Measurements from ENCODE around the gene ITGAL.

The ITGAL gene

DNA sequence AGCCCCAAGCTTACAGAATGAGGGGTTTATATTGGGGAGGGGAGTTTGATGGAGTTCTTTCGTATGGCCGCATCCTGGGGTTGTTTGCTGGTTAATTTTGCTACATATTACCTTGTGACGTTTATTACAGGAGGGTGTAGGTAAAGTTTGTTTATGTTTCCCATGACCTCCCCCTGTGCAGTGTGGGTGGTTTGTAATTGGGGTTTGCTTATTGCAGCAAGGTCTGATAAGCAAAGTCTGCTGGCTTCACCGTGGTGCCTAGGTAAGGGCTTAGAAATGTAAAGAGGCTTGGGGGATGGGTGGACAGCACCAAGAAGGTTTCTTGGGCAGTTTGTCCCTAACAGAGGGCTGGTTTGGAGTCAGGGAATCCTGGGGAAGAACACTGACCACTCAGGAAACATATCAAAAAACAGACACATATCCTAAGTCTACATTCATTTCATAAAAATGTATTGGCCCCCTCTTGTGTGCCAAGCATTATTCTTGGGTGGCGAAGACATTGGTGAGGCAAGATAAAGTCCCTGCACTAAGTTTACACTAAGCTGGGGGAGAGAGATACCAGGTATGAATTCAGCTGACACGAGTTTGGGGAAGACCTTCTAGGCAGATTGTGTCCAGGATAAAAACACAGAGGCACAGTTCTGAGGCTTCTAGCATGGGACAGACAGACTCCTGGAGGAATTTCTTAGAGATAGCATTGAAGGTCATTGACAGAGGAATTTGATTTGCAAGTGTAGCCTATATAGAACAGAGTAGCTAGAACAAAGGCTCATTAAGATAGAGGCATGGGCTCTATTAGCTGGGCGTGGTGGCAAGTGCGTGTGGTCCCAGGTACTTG is 76.1 kb downstream of the ITGAL start:
- H3K27ac ChIP-seq, result no peak overlapping the region
- no peak for TF ChIP-seq ZFX (IDR thresholded peaks at IDR 0.05; ENCODE audit: borderline replicate concordance)
- TF ChIP-seq, protein P1, sequence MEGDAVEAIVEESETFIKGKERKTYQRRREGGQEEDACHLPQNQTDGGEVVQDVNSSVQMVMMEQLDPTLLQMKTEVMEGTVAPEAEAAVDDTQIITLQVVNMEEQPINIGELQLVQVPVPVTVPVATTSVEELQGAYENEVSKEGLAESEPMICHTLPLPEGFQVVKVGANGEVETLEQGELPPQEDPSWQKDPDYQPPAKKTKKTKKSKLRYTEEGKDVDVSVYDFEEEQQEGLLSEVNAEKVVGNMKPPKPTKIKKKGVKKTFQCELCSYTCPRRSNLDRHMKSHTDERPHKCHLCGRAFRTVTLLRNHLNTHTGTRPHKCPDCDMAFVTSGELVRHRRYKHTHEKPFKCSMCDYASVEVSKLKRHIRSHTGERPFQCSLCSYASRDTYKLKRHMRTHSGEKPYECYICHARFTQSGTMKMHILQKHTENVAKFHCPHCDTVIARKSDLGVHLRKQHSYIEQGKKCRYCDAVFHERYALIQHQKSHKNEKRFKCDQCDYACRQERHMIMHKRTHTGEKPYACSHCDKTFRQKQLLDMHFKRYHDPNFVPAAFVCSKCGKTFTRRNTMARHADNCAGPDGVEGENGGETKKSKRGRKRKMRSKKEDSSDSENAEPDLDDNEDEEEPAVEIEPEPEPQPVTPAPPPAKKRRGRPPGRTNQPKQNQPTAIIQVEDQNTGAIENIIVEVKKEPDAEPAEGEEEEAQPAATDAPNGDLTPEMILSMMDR (IDR thresholded peaks at IDR 0.05), result no peak

DNA sequence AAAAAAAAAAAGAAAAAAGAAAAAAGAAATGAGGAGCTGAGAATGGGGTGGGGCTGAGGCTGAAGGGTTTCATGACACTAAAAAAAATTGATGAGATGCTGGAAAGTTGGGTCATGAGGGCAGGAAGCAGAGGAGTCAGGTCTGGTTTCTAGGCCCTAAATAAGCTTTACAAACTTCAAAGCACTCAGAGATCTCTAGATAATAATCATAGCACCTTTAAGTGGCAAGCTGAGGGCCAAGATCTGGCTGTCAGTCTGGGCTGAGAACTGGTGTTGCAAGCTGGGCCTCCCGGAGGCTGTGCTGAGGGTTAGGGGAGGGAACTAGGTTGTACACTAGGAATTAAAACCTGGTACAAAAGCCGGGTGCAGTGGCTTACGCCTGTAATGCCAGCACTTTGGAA is 79.2 kb downstream of the ITGAL start:
- TF ChIP-seq, protein P1 (IDR thresholded peaks at IDR 0.05), result no peak
- TF ChIP-seq ZFX (IDR thresholded peaks at IDR 0.05; ENCODE audit: borderline replicate concordance), result no peak
- no peak overlapping the region for H3K27ac ChIP-seq

DNA sequence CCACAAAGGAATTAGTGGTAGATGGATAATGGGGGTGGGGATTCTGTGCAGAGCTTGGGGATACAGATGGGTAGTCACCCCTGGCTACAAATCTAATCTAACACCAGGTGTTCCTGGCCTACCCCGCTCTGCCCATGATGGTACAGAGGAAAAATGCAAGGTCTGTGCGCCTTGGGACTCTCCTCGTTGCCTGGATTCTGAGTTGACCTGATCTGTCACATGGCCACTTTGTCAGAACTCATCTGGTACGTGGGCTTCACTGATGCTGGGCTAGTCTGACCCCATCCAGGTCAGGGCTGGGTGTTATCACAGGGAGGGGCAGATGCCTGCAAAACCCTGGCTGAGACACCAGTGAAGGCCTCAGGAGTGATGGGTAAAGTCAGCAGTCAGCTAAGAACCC is 80.4 kb downstream of the ITGAL start:
- TF ChIP-seq ZFX (IDR thresholded peaks at IDR 0.05; ENCODE audit: borderline replicate concordance), result no peak
- TF ChIP-seq, protein P1 (IDR thresholded peaks at IDR 0.05), result no peak
- H3K27ac ChIP-seq, result peak overlapping the region; percentile 26; the same call in 1 of the 2 replicates

DNA sequence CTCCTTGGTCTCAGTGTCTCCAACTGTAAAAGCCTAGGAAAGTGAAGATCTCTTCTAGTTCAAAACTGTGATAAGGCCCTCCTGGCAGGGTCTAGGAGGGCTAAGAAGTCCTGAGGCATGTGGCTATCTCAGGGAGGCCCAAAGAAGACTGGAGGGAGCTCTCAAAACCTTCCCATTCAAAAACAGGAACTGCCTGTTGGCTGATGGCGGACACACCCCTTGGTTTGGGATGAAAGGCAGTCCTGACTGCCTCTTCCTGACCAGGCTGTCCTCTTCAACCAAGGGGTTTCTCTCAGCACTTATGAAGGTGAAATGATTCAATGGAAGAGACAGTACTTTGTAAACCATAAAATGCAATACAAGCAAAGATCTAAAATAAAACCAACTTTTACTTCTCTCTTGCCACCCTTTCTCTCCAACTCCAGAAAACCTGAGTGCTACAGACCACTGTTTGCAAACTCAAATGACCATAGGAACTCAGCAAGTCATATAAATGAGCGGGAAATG is 80.9 kb downstream of the ITGAL start:
- TF ChIP-seq, protein P1 (IDR thresholded peaks at IDR 0.05), result no peak
- TF ChIP-seq ZFX (IDR thresholded peaks at IDR 0.05; ENCODE audit: borderline replicate concordance), result no peak

DNA sequence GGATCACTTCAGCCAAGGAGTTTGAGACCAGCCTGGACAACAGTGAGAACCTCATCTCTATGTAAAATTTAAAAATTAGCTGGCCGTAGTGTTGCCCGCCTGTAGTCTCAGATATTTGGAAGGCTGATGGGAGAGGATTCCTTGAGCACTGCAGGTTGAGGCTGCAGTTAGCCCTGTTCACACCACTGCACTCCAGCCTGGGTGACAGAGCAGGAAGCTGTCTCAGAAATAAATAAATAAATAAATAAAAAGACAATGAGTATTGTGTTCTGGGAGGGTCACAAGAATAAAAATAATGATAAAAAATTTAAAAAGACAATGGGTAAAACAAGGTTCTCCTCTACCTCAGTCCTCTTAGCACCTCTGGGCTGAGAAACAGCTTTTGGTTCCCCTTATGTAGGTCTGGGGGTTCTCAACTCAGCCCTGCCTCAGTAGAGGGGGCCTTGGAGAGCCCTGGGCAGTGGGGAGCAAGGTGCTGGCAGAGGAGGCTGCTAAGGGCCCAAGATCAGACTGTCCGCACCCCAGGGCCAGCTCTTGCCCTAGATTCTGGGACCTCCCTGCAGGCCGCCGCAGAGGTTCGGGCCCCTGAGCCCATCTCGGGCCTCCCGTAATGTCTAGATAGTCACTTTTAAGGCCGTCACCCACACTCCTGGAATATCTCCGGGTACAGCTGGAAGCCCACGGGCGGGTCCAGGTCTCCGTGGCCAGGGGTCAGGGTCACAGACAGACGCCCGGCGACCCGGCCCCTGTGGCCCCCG is 82.2 kb downstream of the ITGAL start:
- TF ChIP-seq, protein P1 (IDR thresholded peaks at IDR 0.05), result no peak
- TF ChIP-seq ZFX (IDR thresholded peaks at IDR 0.05; ENCODE audit: borderline replicate concordance), result no peak
- H3K27ac ChIP-seq, result no peak overlapping the region; the same call in 1 of the 2 replicates

More for the DNA sequence above, 80.9 kb downstream of the ITGAL start:
- peak overlapping the region; percentile 26 for H3K27ac ChIP-seq

DNA sequence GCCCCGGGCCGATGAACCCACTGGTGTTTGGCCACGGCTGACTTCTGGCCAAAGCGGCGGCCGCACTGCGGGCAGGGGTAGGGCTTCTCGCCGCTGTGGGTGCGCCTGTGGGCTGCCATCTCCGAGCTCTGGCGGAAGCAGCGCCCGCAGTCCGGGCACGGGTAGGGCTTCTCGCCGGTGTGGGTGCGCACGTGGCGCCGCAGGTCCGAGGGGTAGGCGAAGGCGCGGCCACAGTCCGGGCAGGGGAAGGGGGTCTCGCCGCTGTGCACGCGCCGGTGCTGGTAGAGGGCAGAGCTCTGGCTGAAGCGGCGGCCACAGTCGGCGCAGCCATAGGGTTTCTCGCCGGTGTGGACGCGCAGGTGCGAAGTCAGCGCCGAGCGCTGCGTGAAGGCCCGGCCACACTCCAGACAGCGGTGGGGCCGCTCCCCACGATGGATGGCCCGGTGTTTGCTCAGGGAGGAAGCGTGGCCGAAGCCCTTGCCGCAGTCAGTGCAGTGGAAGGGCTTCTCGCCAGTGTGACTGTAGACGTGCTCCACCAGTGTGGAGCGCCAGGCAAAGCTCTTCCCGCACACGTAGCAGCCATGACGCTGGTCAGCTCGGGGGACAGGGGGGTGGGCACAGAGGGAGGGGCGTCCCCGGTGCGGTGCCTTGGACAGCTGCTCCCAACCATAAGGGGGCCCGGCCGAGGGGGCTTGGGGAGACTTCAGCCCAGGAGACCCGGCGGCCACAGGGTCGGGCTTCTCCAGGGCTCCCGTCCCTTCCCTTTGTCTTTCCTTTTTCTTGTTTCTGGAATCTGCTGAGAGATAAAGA is 83.0 kb downstream of the ITGAL start:
- no peak for TF ChIP-seq ZFX (IDR thresholded peaks at IDR 0.05; ENCODE audit: borderline replicate concordance)
- TF ChIP-seq, protein P1 (IDR thresholded peaks at IDR 0.05), result no peak

More for the DNA sequence above, 83.0 kb downstream of the ITGAL start:
- peak overlapping the region; percentile 94 for H3K27ac ChIP-seq

Measured in 22Rv1 (cell line).